ENCODE data around the gene MYH10.

MYH10 gene

DNA sequence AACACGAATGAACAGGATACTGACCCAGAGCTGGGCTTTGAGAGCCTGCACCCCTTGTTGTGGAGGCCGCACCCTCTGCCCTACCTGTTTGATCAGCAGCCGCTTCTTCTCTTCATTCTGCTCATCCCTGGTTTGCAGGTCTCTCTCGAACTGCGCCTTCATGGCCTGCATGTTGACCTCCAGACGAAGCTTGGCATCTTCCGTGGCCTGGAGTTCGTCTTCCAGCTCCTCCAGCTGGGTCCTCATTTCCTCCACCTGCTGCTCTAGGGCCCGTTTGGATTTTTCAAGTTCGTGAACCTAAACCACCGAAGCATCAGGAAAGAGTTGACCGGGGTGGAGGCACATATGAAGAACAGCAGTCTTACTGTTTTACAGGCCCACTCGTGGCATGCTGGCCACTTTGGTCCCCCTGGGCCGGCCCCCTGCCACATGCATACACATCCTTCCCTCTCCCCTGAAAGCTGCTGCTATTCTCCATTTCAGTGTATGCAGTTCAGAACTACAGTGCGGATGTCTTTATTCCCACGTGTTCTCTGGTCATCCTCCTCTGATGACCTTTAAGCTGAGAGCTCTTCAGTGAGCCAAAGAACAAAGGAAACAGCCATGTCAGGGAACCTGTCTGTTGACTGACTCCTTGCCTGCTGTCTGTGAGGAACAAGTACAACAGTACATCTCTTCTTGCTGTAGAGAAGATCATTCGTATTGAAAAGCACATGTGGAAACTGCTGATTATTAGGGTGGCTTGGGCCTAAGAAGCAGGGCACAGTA, 140.1 kb downstream of the MYH10 start:
- DNase-seq, result no peak

DNA sequence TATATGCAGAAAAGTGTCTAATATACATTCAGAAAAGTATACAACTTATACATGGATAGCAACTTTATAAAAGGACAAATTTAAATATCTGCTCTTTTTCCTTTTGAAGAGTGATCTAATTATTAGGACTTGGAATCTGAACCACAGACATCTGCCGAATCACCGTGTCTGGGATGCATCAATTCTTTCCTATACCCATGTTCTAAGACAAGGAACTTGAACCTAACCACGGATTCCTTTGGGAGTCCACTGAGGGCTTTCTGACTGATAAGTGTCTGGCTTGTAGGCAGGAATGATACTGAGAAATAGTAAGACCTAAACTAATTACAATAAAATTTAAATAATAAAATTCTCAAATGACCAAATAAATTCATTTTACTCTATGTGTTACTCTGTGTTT, 140.7 kb downstream of the MYH10 start:
- no peak for DNase-seq

DNA sequence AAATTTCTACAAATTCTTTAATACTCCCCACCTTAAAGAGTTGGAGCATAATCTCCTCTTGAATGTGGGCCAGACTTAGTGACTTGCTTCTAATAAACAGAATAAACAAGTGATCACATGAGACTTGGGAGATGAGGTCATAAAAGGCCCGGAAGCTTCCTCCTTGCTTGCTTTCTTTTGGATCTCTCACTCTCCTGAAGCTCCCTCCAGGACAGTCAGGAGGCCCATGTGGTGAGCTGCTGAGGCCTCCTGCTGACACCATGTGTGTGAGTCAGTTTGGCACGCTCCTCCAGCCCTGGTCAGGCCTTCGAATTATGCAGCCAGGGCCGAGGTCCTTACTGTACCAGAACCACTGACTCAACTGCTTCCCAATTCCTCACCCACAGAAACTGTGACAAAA, 141.6 kb downstream of the MYH10 start:
- DNase-seq, result no peak

DNA sequence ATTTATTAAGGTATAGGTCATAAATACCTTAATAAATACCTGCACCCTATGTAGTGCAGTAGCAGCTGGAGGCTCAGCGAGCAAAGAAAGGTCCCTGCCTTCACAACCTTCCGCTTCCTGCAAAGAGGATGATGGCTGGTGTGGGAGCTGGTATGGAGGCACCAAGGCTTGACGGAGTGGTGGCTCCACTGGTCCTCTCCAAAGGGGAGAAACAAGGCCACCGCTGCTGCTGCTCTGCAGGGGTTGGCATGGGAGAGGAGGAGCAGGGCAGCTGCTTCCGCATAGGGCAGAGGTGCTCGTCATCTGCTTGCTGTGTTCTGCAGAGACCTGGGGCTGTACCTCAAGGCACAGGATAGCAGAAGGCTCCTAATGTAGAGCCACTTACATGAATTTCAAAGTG, 142.0 kb downstream of the MYH10 start:
- DNase-seq, result no peak

DNA sequence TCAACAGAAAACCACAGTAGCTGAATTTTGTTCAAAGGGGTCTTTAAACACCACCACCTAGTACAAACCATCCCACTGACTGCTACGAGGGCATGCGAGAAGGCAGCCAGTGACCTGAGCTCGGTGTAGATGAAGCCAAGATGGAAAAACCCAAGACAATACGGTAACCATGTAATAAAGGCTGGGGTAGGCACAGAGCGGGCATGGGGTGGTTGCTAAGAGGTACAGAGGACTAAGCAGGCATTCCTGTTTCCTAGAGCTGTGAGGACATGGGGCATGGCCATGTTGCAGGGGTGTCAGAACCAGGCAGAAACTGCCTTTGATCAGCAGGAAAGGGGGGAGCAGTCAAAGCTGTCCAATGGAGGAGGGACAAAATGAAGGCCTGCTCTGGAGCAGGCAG, 142.8 kb downstream of the MYH10 start:
- no peak for DNase-seq

DNA sequence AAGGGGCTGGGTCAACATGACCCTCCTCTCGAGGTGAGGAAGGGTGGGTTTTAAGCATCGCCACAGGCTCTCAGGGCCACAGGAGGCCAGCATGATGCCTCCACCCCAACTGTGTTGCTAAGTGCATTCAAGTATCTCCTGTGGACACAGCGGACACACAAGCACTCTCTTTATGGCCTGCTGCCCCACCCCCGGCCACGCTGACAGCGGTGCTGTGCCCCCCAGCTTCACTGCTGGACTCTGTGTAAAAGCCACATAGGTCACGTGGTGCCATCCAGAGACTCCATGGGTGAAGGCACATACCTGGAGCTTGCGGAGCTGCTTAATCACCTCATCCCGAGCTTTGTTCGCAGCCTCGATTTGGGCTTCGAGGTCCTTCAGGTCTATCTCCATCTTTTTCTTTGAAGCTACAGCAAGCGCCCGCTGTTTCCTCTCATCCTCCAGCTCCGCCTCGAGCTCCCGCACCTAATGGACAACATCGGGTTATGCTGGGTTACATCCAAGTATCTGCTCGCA, 143.3 kb downstream of the MYH10 start:
- DNase-seq, result no peak

DNA sequence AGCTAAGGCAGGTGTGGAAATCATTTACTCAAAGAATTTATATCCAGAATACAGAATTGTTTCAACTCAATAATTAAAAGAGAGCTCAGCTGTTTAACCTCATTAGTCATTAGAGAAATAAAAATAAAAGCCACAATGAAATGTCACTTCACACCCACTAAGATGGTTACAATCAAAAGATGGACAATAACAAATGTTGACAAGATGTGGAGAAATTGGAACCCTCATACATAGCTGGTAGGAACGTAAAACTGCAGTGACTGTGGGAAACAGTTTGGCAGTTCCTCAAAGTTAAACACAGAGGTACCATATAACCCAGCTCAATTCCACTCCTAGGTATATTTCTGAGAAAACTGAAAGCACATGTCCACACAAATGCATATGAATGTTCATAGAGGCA, 145.0 kb downstream of the MYH10 start:
- no peak for DNase-seq

DNA sequence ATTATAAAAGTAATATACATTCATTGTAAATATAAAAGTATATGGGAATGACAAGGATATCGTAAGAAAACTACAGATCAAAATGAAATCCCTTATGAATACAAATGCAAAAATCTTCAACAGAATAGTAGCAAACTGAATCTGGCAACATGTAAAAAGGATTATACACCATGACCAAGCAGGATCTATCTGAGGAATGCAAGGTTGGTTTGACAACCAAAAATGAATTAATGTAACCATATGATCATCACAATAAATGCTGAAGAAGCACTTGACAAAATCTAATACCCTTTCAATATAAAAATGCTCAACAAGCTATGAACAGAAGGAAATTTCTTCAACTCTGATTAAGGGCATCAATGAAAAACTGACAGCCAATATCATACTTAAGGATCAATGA, 146.1 kb downstream of the MYH10 start:
- no peak for DNase-seq

DNA sequence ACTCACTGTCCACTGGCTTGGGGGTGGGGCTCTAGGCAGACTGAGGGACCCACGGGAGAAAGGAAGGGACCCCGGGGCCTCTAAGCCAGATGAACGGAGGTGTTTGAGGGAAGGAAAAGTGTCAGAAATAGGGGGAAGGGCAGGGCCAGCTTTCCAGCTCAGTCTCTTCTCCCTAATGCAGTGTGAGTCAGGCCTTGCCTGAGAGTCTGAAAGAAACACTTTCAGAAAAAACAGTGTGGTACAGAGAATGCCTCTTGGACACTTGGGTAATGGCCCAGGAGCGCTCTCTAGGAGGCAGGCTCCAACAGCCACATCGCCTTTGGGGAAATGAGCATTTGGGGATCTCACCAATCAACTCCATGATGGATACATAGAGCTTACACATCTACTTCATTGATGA, 148.0 kb downstream of the MYH10 start:
- no peak for DNase-seq

DNA sequence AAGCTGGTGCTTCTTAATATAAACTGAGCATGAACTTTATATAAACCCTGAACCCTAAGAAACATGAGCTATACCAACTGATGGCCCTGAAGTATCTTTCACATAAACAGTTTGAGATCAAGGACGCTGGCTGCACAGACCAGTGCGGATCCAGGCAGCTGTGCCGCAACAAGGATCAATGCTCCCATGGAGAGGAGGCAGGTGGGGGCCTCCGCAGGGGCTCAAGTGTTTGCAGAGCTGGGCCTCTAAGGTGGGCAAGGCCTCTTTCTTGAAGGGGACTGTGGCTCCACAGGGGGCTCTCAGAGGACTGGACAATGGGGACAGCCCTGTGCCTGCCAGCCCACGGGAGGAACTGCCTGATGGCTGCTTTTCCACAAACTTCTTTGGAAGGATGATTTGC, 148.8 kb downstream of the MYH10 start:
- no peak for DNase-seq

DNA sequence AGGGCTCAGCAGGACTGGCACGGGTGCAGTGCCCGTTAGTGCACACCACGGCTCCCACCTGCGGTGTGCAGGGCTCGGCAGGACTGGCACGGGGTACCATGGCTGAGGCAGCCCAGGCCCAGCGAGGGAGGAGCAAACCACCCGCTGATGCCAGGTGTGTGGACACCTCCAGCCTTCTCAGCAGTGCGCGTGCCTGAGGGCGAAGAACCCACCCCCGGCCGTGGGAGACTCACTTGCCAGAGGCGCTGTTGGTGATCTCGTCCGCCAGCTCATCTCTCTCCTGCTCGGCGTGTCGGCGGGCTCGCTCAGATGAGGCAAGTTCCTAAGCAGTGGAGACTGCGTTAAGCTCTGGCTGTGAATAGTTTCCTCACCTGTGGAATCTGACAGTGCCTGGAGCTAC, 149.4 kb downstream of the MYH10 start:
- no peak for DNase-seq

DNA sequence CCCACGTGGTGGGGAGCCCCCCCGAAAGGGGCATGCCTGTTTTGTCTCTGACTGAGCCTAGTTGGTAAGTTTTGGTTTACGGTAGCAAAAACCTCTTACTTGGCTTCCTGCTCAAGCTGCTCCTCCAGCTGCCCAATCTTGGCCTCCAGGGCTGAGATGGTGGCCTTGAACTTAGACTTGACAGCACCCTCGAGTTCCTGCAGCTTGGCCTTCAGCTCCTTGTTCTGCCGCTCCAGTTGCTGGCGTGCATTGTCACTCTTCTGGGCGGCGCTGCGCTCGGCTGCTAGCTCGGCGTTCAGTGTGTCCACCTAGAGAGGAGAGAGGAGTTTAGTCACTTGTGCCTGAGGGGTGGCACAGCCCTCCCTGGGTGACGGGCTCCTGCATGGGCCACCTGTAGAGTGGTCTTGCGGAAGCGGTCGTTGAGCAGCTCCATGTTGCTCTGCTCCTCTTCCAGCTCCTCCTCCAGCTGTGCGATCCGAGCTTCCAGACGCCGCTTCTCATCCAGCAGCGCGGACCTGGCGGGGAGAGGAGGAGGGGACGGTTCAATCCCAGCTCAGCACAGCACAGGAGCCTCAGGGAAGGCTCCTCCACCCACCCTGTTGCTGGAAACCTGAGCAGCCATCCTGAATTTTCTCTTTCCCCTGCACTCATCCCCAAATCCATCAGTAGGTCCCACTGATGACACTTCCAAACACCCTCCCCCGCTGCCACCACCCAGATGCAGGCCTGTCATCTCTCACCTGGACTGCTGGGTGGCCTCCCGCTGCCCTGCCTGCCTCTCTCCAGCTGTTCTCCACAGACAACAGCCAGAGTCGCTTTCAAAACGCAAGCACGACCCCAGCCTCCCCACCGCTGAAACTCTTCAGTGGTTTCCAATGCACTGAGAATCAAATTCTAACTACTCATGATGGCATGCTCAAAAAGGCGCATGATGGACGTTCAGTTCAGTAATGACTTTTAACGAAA, 150.2 kb downstream of the MYH10 start:
- DNase-seq, result no peak

DNA sequence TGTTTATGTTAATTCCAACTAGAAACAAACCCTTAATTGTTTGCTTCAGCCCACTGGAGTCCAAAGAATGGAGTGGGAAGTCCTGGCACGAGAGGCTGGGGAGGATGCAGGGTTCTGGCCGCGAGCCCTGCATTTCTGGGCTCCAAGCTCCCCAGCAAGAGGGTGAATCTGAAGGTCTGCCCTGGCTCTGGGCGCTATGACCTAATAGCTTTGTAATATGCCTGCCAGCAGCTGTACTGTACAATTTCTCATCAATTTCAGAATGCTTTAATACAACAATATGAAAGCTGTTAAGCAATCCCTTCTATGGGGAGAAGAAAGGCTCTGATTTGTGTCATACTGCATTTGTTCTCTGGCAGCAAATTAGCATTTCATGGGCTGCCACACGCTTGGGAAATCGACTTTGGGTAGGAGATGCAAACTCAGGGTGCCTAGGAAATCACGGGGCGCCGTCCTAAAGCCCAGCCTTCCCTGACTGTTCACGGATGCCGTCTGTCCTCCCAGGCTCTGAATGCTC, 151.0 kb downstream of the MYH10 start:
- DNase-seq, result no peak

DNA sequence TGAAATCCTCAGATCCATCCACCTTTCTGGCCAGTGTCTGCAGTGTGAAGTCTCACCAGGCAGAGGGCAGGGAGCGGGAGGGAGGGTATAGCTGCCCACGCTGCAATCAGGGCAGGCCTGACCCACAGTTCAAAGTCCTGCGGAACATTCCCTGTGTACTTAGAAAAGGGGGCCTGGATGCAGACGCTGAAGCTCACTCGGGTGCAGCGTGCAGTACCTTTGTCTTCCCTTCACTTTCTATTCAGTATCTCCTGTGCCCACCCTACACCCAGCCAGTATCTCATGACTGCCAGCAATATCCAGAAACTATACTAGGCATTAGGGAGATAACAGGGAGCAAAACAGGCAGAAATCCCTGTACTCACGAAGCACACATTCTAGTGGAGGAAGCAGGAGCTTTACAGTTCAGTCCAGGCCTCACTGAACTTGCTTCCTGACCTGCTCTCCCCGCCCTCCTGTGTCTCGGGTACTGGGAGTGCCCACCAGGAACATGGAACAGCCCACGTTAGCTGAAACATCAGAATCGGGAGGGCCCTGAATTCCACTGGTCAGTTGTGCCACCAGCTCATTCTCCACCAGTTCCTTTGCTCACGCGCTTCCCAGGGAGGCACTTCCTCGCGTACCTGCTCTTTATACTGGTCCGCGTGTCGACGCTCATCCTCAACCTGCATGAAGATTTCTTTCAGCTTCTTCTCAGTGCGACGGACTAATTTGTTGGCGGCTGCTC, 152.6 kb downstream of the MYH10 start:
- no peak for DNase-seq

DNA sequence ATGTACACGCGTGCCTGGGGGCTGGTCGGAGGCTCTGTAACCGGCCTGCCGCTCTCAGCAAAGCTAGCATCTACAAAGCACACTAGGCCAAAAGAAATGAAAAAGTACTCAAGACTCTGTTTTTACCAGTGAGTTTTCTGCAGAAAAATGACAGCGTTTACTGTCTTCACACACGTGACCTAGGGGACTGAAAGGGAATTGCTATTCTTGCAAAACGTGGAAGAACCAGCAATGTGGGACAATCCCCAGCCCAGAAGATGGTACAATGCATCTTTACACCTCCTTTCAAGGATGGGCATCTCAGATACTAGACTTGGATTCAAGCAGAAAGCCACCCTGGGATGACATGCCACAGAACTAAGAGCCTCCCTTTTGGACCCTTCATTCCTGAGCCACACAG, 153.4 kb downstream of the MYH10 start:
- no peak for DNase-seq

DNA sequence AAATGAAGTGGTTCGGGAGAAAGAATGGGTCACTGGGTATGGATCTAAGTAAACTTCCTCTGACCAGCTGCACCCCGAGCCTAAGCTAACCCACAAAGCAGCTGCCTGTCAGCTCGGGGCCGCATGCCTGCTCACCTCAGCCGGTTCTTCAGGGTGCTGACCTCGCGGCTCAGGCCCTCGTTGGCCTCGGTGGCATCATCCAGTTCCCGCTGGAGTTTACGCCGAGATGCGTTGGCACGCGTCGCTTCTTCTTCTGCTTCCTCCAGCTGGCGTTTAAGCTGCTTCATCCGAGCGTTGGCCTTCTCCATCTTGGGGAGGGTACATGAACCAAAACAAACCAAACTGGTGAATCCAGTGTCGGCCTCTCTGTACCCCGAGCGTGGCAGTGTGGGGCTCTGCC, 153.8 kb downstream of the MYH10 start:
- DNase-seq, result no peak

DNA sequence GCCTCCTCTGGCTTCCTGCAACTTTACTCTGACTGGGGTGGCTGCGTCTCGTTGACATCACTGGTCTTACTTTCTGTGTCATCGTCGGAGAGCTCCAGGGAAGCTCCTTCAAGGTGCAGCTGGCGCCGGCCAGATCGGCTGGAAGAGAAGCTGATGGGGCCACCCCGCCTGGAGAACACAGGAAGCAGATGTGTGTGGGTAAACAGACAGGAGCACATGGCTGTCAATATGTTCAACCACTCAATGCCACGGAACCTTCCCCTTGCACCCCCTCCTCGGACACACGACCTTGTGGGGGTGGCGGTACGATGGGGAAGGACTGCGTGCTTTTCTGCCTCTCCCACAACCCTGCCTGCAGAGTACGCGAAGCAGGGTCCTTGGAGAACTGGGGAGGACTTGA, 154.7 kb downstream of the MYH10 start:
- DNase-seq, result no peak

DNA sequence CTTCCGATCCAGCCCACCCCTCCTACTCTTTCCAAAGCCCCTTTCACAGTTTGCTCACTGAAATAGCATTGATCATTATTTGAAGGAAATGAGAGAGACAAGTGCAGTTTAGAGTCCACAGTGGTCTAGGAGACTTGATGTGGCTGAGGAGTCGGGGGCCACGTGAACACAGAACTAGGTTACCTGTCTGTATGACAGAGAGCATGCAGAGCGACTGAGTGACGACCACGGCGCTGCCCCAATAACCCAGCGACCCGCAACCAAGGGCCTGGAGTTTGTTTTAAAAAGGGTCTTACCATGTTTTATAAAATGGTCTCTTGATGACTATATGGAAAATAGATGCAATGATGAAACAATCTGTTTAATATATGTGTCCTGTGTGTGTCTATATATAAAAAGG, 155.3 kb downstream of the MYH10 start:
- DNase-seq, result no peak

DNA sequence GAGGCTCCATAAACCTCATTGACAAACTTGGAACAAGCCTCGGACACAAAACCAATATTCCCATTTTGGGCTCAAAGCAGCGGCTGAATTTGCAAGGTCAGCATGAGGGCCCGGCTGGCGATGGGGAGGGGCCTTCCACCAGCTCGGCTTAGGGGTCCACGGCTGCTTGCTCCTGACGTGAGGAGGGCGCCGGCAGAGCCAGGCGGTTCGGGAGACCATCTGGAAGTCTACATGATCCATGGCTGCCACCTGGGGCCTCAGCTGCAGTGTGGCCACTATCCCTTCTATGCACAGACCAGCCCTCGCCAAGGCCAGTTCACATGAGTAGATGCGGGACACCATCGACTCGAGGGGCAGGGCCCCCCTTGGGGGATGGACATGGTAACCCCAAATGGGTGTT, 155.7 kb downstream of the MYH10 start:
- no peak for DNase-seq

DNA sequence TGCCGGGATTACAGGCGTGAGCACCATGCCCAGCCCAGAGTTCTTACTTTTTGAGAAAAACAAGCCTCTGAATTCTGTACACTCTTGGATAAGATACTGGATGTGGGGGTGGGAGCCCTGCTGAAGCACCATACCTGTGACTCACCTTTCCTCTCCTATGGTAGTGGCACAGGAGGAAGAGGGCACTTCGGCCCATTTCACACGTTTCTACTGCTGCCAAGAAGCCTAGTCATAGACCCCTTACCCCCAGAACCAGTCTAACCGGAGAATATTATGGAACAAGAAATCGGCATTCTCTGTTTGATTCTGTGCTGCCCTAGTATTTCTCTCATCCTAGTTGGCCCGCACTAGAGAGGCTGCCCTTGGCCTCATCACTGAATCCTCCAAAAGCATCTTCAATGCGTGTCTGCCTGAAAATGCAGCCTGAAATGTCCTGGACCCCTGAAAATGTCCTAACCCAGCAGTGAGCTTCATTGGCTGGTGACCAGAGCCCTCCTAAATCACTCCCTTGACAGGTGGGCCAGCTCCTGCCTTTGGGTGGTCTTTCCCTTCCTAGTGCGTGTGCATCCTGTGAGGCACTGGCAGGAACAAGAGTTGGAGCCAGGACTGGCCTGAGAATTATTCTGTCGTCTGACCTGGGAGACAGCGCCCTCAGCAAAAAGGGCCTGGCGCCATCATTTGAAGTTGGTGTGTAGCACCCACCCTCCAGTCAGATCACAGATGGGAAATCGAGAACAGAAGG, 156.9 kb downstream of the MYH10 start:
- no peak for DNase-seq

DNA sequence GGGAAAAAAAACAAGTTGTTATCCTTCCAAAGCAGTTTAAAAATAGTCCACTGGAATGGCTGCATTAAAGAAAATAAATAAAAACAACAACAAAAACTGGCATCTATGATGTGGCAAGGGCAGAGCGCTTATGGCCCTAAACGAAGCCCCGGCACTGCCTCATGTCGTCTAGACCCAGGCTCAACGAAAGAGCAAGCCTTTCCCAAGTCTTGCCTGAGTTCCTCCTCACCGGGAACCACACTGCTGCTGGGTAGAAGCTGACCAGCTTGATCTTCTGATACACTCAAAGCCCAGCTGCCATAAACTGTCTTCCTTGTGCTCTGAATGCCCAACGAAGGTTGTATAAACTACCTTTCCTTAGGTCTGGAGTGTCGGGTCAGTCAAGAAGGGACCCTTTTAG, 157.9 kb downstream of the MYH10 start:
- no peak for DNase-seq

DNA sequence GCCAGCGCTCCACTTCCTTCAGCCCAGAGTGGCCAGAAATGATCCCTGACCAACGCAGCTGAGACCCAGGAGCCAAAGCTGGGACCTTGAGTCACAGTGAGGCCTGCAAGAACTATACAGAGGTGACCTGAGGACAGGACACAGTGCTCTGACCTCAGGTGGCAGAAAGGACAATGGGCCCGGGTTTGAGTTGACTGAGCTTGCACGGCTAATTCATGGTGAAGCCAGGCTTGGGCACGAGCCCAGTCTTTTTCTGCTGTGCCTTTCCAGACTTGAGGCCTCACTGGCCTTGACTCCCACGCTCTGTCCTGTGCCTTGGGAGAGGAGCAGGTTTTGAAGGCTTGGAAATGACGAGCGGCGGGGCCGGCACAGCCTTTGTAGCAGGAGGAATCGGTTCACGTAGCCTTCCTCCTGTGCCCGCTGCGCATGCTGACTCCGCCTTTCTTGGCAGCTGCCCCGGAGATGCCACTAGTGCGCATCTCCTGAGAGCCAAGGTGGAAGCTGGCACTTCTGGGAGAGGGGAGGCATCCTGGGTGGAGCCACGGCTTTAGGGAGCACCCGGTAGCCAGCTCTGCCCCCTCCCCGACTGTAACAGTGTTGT, 160.0 kb downstream of the MYH10 start:
- no peak for DNase-seq
